Activated T-cell treated with anti-CD3 and anti-CD28 coated beads for 1 hour (primary cell): ENCODE data around the gene XAGE1B.
"Not testable (repeated sequence)": the region's sequence is repeated elsewhere in the genome, so short reads cannot be mapped to it uniquely, and the experiment has no call there.

Source experiments
- DNase-seq: peaks from one replicate; pipeline ENCODE4 v3.0.0-alpha.2; 2020; ENCODE audit warnings: low read depth

Gene XAGE1B, protein sequence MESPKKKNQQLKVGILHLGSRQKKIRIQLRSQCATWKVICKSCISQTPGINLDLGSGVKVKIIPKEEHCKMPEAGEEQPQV

DNA sequence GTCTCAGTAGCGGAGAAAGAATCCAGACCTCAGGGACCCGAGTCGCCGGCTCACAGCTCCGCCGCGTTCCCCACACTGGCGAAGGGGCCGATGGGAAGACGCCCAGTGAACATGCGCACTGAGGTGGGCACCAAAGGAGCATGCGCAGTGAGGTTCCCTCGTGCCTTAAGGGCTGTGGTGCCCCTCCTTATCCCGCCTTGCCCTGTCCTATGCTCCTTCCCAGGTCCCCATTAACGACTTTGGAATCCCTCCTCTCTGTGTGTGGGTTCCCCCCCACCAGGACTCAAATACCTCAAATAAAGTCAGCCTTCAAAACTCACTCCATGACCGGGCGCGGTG is at the start of gene XAGE1B:
XAGE1B (minus strand) TSS at position 77 of the 339 bp plus-strand sequence. CDS start 1,536 bp downstream, outside the sequence.
- not testable (repeated sequence) for DNase-seq

DNA sequence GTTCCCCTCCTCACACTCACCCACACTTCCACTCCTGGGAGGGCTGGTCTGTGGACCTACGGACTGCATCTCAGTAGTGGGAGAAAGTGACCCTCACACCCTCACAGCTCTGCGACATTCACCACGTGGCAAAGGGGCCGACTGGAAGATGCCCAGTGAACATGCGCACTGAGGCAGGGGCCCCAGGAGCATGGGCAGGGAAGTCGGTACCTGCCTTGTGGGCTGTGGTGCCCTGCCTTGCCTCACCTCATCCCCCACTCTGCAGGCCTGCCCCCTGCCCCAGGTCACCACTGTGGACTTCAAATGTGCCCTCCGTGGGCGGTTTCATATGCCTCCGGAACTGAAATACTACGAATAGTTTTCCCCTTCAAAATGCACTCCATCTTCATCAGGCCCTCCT is 46.2 kb upstream of the XAGE1B start:
- no peak for DNase-seq

DNA sequence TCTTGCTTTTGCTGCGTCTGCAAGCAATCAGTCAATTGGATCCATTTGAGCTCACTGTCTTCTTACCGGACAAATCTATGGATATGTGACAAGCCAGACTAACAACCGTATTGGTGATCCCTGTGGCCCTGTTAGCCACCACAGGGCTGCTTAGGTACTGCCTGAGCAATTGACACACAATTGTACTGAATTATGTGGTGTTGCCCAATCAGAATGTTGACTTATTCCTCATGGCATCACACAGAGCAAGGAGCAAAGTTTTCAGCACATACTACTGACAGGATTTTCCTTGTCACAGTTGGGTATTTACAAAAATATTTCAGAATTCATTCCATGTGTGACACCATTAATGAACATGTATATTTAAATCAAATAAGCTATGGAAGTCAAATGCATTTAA is 41.3 kb upstream of the XAGE1B start:
- no peak for DNase-seq

DNA sequence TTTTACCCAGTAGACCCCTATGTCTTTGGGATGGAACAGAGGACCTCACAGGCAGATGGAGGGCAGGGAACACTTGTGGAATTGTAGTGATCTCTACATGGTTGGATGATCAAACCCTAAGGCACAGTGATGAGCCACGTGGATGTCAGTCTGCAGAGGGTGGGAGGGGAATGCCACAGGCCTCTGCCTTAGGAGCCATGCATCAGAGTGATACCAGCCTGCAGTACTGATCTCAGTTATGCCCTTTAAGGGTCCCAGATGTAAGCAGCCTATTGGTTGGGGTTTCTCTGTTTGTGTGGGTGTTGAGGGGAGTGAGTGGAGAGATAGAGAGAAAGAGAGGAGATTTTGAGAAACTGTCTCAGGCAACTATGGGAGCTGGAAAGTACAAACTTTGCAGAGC is 39.9 kb upstream of the XAGE1B start:
- no peak for DNase-seq

DNA sequence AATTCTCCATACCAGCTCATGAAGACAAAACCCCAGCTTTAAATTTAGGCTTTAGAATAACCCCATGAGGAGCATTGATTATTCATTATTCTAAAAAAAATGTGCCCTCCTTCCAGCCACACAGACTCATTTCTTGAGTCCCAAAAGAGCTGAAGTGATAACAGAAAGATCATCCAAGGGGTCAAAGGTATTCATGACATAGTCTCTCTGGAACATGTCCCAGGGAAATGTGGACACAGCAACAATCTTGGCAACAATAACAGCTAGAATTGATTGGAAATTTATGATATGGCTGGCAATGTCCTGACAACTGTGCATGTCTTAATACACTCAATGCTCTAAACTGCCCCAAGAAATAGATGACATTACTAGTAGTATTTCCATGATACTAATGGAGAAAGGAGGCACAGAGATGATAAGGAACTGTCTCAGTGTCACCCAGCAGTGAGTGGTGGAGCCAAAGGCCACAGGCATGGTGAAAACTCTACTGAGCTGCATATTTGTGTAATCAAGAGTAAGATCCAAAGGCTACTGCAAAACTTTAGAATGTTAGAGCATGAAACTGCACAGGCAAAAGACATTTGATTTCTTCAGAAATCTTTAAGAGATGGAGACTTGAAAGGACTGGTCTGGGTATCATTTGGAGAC is 37.3 kb upstream of the XAGE1B start:
- DNase-seq = no peak

DNA sequence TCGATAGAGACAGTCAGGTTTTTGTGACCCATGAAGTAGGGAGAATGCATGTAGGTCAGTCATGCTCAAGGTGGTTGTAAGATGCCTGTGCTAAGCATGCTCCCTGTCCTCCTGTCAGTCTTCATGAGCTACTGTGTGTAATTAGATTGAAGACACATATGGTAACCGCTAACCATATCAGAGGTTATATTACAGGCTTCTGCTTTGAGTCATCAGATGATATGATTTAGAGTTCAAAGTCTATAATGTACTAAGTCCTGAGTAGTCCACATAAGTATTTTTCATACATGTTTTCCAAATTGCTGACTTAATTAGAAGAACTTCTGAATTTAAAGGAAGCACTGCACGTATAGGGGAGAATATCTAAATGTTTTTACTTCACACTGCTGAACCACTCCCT is 31.9 kb upstream of the XAGE1B start:
- DNase-seq = not testable (repeated sequence)

DNA sequence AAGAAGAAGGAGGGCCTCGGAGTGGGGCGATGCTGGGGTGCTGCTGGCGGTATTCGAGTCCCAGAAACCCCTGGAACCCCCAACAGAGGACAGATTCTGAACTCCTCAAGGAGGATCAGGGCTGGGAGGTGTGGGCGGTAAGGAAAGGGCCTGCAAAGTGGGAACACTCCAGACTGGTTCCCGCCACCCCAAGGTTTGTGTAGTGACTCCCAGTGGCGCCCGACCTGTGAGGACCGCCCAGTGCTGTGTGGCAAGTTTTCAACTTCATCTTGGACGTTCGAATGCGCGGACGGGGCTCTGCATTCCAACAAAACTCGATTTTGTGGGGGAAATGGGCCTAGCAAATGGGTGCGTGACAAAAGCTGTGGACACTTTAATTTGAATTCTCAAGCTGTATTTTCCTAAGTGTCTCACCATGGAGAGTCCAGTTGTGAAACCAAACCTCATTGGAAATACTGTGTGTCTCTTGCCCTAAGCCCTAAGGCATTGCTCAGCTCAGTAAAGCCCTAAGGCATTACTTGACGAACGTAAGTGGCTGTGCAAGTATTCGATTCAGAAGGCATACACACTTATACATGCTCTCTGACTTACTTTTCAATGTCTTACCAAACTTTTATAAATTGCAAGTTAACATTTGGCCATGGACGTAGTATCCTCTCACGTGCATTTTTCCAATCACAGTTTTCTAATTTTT is 27.4 kb upstream of the XAGE1B start:
- no peak for DNase-seq

DNA sequence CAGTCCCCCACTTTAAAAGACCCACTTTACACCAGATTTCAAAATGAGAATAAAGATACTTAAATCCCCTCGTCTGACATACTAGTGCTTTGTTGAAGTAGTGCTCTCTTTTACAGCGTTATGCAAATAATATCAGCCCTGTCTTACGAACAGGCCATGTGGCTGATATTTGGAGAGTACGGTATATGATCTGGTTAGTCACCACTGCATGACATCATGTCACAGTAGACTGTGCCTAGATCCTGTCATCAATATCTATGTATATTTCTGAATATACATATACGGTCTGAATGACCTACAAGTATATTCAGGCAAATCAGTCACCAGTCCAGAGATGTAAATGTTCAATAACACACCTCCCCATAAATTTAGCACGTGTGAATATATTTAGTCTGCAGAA is 25.4 kb upstream of the XAGE1B start:
- DNase-seq = no peak

DNA sequence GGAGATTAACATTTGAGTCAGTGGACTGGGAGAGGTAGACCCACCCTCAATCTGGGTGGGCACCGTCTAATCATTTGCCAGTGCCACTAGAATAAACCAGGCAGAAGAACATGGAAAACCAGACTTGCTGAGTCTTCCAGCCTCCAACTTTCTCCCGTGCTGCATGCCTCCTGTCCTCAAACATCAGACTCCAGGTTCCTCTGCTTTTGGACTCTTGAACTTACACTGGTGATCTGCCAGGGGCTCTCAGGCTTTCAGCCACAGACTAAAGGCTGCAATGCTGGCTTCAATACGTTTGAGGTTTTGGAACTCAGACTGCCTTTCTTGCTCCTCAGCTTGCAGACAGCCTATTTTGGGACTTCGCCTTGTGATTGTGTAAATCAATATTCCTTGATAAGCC is 24.2 kb upstream of the XAGE1B start:
- not testable (repeated sequence) for DNase-seq

DNA sequence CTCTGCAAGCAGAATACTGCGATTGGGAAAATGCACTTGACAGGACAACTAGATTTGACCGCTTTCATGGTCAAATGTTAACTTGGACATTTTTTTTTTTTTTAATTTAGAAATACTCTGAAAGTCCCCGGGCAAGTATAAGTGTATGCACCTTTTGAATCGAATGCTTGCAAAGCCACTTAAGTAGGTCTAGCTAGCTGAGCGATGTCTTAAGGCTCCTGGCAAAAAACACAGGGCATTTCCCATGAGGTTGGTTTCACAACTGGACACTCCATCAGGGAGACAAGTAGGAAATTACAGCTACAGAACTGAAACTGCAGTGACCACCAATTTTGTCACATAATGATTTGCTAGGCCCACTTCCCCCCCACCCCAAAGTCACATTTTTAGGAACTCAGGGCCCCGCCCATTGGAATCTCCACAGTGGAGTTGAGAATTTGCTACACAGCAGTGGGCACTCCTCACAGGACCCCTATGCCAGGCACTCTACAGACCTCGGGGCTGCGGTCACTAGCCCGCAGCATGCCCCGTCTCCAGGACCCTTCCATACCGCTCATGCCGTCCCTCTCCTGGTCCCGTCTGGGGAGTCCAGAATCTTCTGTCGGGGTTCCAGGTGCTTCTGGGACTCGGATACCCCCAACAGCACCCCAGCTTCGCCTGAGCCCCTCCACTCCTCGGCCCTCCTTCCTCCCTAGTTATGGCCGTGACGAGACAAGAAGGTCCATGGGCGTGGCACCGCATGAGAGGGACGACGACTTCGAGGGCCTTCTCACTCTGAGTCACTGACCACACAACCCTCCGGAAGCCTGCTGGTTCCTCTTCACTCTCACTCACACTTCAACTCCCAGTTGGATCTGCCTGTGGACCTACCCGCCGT is 515 bp downstream of the XAGE1B start:
- DNase-seq = not testable (repeated sequence)

DNA sequence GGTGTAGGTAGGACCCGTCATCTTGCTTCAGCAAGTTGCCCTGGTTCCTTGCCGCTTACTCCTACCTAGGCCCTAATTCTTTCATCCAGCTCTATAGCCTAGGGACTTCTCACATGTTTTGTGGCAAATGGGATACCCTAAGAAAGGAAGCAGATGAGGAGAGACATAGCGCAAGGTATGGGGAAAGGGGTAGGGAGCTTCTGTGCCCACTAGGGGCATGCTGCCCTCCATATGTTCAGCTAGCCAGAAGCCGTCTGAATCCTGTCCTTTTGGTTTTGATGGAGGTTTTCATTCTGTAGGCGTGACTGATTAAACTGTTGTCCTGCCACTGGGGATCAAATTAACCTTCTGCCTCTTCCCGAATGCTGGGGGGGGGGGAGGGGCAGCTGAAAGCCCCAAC is 5.7 kb downstream of the XAGE1B start:
- not testable (repeated sequence) for DNase-seq

DNA sequence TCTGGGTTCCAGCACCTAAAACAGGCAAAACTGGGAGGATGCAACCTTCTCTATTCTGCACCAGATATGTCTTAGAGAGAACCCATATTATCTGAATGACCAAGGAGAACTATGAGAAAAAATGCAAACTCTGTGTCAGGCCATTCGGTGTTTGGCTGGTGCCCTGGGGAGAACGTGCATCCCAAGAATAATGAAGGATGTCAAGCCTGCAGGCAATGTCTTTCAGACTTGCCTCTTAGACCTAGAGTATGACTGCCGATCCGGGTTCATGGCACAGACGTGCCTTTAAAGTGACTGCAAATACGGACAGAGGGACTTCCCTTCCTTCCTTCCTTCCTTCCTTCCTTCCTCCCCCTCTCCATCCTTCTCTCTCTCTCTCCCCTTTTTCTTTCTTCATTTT is 6.9 kb downstream of the XAGE1B start:
- DNase-seq = no peak

DNA sequence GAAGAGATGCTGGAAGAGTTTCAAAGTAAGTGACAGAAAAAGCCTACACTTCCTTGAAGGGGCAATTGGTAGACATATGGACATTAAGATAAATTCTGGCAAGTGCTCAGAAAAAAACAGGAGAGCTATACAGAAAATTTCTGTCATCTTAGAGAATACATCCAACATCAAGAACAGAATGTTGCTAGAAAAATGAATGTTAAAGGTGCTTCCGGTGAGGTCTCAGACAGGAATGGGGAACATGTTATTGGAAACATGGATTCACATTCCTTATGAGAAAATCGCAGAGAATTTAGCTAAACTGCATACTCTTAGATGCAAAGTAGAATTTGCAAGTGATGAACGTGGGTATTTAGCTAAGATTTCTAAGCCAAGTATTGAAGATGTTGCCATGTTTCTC is 9.5 kb downstream of the XAGE1B start:
- DNase-seq = no peak

DNA sequence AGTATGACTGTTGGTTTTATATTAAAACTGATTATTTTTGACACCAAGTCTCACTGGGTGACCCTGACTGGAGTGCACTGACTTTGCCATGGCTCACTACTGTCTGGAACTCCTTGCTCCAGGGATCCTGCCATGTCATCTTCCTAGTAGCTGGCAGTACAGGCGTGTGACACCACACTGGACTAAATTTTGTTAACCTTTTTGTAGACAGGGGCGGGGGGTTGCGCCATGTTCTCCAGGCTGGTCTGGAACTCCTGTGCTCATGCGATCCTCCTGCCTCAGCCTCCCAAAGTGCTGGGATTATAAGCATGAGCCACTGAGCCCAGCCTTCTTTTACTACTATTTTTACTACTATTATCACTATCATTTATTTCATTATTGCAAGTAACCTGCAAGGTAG is 12.3 kb downstream of the XAGE1B start:
- DNase-seq = no peak

DNA sequence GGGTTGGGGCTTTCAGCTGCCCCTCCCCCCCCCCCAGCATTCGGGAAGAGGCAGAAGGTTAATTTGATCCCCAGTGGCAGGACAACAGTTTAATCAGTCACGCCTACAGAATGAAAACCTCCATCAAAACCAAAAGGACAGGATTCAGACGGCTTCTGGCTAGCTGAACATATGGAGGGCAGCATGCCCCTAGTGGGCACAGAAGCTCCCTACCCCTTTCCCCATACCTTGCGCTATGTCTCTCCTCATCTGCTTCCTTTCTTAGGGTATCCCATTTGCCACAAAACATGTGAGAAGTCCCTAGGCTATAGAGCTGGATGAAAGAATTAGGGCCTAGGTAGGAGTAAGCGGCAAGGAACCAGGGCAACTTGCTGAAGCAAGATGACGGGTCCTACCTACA is 15.5 kb downstream of the XAGE1B start:
- not testable (repeated sequence) for DNase-seq

DNA sequence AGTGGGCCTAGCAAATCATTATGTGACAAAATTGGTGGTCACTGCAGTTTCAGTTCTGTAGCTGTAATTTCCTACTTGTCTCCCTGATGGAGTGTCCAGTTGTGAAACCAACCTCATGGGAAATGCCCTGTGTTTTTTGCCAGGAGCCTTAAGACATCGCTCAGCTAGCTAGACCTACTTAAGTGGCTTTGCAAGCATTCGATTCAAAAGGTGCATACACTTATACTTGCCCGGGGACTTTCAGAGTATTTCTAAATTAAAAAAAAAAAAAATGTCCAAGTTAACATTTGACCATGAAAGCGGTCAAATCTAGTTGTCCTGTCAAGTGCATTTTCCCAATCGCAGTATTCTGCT is 20.5 kb downstream of the XAGE1B start:
- DNase-seq = not testable (repeated sequence)

DNA sequence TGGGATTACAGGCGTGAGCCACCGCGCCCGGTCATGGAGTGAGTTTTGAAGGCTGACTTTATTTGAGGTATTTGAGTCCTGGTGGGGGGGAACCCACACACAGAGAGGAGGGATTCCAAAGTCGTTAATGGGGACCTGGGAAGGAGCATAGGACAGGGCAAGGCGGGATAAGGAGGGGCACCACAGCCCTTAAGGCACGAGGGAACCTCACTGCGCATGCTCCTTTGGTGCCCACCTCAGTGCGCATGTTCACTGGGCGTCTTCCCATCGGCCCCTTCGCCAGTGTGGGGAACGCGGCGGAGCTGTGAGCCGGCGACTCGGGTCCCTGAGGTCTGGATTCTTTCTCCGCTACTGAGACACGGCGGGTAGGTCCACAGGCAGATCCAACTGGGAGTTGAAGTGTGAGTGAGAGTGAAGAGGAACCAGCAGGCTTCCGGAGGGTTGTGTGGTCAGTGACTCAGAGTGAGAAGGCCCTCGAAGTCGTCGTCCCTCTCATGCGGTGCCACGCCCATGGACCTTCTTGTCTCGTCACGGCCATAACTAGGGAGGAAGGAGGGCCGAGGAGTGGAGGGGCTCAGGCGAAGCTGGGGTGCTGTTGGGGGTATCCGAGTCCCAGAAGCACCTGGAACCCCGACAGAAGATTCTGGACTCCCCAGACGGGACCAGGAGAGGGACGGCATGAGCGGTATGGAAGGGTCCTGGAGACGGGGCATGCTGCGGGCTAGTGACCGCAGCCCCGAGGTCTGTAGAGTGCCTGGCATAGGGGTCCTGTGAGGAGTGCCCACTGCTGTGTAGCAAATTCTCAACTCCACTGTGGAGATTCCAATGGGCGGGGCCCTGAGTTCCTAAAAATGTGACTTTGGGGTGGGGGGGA is 21.1 kb downstream of the XAGE1B start, which contains the start of gene XAGE1A:
XAGE1A (plus strand) TSS at position 264 of the 874 bp plus-strand sequence. CDS start 1,554 bp downstream, outside the sequence.
- DNase-seq = not testable (repeated sequence)

DNA sequence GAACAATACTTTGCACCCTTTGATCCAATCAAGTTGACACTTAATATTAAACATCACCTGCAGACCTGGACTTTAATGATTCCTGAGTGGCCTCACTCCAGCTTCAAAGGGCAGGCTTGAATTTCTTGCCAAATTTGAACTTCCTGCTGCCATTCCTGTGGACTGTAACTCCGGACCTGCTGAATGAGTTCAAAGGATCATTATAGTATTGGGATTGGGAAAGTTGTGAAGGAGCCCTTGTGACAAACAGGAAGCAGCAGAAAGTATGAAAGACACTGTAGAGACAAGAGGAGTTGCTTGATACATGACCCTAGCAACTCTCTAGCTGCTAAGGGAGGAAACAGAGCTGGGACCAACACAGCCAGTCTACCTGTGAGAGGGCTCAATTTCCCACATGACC is 45.6 kb downstream of the XAGE1B start:
- not testable (repeated sequence) for DNase-seq
